ENCODE measurements around the gene CPXM2. TPM values are rescaled to one million over a fixed set of nuclear protein-coding genes. Genes with fewer than 3 reads are reported as not detected.

CPXM2 gene
- total RNA-seq, 1 donor from 2014 or later, result 12.1 TPM

DNA sequence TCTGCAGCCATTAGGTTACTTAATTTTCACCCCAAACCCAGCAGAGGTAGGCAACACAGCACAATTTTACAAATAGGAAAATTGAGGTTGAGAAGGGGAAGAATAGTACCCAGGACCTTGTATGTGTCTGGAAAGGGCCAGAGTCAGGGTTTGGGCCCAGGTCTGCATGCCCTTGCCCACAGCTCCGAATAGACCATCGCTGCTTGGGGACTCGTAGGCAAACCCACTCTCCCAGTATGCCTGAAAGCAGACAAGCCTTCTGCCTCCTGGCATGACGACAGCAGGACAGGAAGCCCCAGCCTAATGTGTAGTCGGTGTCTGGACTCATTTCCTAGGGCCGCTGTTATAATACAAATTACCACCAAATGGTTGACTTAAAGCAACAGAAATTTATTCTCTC, 133.8 kb downstream of the CPXM2 start:
- no peak for DNase-seq (ENCODE audit: low read depth)
- Histone ChIP-seq H3K36me3 (ENCODE audit: control insufficient read depth, insufficient read depth, low read length) (no peaks in the 10 kb centered on the region), H3K27me3 (ENCODE audit: control insufficient read depth, insufficient read depth, low read length) (peaks cover 9% of the 10 kb centered on the region), H3K4me3 (ENCODE audit: low read depth, low read length) (no peak overlapping the region)
- TF ChIP-seq, protein P1, sequence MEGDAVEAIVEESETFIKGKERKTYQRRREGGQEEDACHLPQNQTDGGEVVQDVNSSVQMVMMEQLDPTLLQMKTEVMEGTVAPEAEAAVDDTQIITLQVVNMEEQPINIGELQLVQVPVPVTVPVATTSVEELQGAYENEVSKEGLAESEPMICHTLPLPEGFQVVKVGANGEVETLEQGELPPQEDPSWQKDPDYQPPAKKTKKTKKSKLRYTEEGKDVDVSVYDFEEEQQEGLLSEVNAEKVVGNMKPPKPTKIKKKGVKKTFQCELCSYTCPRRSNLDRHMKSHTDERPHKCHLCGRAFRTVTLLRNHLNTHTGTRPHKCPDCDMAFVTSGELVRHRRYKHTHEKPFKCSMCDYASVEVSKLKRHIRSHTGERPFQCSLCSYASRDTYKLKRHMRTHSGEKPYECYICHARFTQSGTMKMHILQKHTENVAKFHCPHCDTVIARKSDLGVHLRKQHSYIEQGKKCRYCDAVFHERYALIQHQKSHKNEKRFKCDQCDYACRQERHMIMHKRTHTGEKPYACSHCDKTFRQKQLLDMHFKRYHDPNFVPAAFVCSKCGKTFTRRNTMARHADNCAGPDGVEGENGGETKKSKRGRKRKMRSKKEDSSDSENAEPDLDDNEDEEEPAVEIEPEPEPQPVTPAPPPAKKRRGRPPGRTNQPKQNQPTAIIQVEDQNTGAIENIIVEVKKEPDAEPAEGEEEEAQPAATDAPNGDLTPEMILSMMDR (IDR thresholded peaks at IDR 0.05; ENCODE audit: insufficient read depth, low read length, poor library complexity, severe bottlenecking), result no peak

DNA sequence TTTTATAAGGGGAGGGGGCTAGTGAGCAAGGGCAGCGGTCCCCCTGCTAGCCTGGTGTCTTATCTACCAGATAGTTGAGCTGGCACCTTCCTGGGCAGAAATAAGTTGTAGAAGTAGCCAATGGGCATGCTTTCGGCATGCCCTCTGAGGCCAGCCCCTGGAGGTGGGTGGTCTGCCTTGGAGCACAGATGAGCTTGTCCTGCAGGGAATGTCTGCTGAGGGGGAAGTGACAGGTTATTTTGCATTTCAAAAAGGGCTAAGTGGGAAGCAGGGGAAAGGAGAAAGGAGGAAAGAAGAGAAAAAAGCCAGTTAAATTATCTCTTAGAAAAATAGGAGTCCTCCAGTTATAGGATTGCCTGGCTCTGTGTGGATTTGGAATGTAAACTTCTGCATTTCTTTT, 136.5 kb downstream of the CPXM2 start:
- TF ChIP-seq, protein P1 (IDR thresholded peaks at IDR 0.05; ENCODE audit: insufficient read depth, low read length, poor library complexity, severe bottlenecking), result no peak
- no peak for DNase-seq (ENCODE audit: low read depth)
- H3K27me3 ChIP-seq (ENCODE audit: control insufficient read depth, insufficient read depth, low read length), result peaks cover 7% of the 10 kb centered on the region

DNA sequence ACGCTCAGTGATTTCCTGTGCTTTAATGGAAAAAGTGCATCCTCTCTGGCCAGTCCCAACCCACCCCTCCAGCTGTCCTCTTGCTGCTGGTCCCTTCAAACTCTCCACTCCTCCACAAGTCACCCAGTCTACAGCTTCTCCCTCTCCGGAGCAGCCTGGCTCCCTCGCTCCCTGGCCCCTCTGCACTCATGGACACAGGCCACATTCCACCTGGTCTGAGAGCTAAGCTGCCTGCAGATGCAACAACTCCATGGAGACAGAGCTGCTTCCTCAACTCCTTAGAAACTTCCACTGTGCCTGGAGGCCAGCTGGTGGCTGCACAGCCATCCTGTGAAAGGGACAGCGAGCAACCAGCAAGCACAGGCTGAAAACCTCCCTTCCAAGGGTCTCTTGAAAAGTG, 137.5 kb downstream of the CPXM2 start:
- H3K27me3 ChIP-seq (ENCODE audit: control insufficient read depth, insufficient read depth, low read length), result no peaks in the 10 kb centered on the region
- H3K36me3 ChIP-seq (ENCODE audit: control insufficient read depth, insufficient read depth, low read length), result no peaks in the 10 kb centered on the region
- H3K4me3 ChIP-seq (ENCODE audit: low read depth, low read length), result no peak overlapping the region
- DNase-seq (ENCODE audit: low read depth), result no peak
- TF ChIP-seq, protein P1 (IDR thresholded peaks at IDR 0.05; ENCODE audit: insufficient read depth, low read length, poor library complexity, severe bottlenecking), result no peak

More for the DNA sequence above, 136.5 kb downstream of the CPXM2 start:
- no peaks in the 10 kb centered on the region for H3K36me3 ChIP-seq (ENCODE audit: control insufficient read depth, insufficient read depth, low read length)
- H3K4me3 ChIP-seq (ENCODE audit: low read depth, low read length), result no peak overlapping the region

DNA sequence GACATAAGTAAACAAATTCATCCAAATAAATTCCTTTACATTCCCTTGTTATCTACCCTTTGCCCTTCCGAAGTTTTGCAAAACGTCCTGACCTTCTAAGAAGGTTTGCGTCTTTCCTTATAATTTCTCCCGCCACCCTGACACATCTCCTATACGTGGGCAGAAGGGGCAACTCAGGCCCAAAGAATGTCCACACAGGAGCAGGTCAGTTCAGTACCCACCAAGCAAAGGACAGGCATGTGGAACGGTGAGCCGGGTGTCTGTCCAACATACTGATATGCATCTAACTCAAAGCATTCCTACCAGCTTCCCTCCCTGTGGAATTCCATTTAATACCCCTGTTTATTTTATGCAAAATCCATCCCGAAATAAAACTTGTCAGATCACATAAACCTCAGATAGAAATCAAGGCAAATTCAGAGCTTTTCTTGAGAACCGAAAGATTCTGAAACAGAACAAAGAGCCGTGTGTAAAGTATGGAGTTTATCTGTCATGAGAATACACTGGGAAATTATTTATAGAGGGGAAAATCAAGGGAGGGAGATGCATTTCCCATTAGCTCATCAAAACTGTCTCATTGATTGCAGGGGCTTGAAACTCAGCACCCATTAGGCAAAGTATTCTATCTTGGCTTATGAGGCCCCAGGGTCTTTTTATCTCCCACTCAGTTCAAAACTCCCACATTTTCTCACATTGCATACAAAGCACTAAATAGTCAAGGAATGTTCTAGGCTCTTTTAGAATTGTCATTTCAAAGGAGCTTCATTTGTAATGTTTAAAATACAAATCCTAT, 140.1 kb downstream of the CPXM2 start:
- DNase-seq (ENCODE audit: low read depth), result no peak
- no peaks in the 10 kb centered on the region for H3K36me3 ChIP-seq (ENCODE audit: control insufficient read depth, insufficient read depth, low read length)
- H3K27me3 ChIP-seq (ENCODE audit: control insufficient read depth, insufficient read depth, low read length), result no peaks in the 10 kb centered on the region
- TF ChIP-seq, protein P1 (IDR thresholded peaks at IDR 0.05; ENCODE audit: insufficient read depth, low read length, poor library complexity, severe bottlenecking), result no peak
- H3K4me3 ChIP-seq (ENCODE audit: low read depth, low read length), result no peak overlapping the region

DNA sequence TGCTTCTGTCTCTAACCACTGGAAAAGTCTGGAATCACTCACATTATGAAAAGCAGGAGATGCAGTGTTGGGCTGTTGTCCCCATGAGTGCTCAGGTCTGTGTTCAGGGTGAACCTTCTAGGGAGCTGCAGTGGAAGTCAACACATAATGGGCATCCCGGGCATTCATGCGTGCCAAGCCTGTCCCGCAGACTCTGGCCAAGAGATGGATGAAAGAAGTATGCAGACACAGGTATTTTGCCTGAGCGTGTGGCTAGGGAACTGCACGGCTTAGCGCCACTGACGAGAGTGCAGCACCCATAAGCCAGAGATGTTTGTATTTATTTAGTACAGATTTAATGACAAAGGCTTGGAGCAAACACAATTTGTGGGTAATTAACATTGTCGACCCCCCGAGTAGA, 140.7 kb downstream of the CPXM2 start:
- TF ChIP-seq, protein P1 (IDR thresholded peaks at IDR 0.05; ENCODE audit: insufficient read depth, low read length, poor library complexity, severe bottlenecking), result no peak
- Histone ChIP-seq H3K36me3 (ENCODE audit: control insufficient read depth, insufficient read depth, low read length) (no peaks in the 10 kb centered on the region), H3K27me3 (ENCODE audit: control insufficient read depth, insufficient read depth, low read length) (no peaks in the 10 kb centered on the region), H3K4me3 (ENCODE audit: low read depth, low read length) (no peak overlapping the region)
- DNase-seq (ENCODE audit: low read depth), result no peak

DNA sequence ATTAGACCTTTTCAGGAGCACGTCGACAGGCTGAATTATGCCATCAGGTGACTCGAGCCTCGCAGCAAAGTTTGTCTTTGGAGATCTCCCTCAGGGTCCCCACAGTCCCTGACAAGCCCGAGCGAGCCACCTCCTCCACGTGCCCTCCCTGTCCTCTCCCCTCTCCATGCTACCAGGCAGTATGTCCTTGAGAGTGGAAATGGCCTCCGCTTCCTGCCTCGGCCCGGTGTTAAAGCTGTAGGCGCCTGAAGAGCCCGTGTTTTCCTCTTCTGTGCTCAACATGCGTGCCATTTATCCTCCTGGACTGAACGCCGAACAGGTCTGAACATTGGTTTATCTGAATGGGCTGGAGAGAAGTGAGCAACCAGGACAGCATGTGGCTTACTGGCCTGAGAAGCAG, 142.9 kb downstream of the CPXM2 start:
- Histone ChIP-seq H3K36me3 (ENCODE audit: control insufficient read depth, insufficient read depth, low read length) (no peaks in the 10 kb centered on the region), H3K4me3 (ENCODE audit: low read depth, low read length) (no peak overlapping the region), H3K27me3 (ENCODE audit: control insufficient read depth, insufficient read depth, low read length) (peaks cover 2% of the 10 kb centered on the region)
- TF ChIP-seq, protein P1 (IDR thresholded peaks at IDR 0.05; ENCODE audit: insufficient read depth, low read length, poor library complexity, severe bottlenecking), result no peak
- no peak for DNase-seq (ENCODE audit: low read depth)

Data from kidney epithelial cell (primary cell).